Activated T-cell treated with anti-CD3 and anti-CD28 coated beads, Interleukin-2, amount 50 U/mL, for 24 hours (primary cell): ENCODE measurements around the gene SLC2A4.

Source experiments
- DNase-seq: peaks from one replicate; pipeline ENCODE4 v3.0.0-alpha.2; 2020
- H3K27ac Mint-ChIP-seq: 2 replicates; pipeline ENCODE4 v1.8.0; 2020; ENCODE audit warnings: mild to moderate bottlenecking, mixed read lengths
- H3K27me3 Mint-ChIP-seq: 2 replicates; pipeline ENCODE4 v1.8.0; 2020; ENCODE audit warnings: mixed read lengths
- H3K36me3 Mint-ChIP-seq: 2 replicates; pipeline ENCODE4 v1.8.0; 2020; ENCODE audit warnings: low read depth, mixed read lengths
- H3K4me1 Mint-ChIP-seq: 2 replicates; pipeline ENCODE4 v1.8.0; 2020; ENCODE audit warnings: low read depth, mixed read lengths
- H3K4me3 Mint-ChIP-seq: 2 replicates; pipeline ENCODE4 v1.8.0; 2020; ENCODE audit warnings: mild to moderate bottlenecking, moderate library complexity, mixed read lengths
- H3K9me3 Mint-ChIP-seq: 2 replicates; pipeline ENCODE4 v1.8.0; 2020; ENCODE audit warnings: mixed read lengths

SLC2A4 gene

GRCh38 chr17:7294614-7295153 is 13.2 kb downstream of the SLC2A4 start, which contains the start of gene YBX2:
Gene YBX2, minus strand, starts transcription at chr17:7294639. Its CDS starts 139 bp downstream, at chr17:7294500.
- H3K4me1 Mint-ChIP-seq, result peaks cover 22% of the 10 kb centered on the region
- peak within 1 kb of the TSS; percentile 63 for H3K4me3 Mint-ChIP-seq
- no peaks in the 10 kb centered on the region for H3K36me3 Mint-ChIP-seq
- H3K27ac Mint-ChIP-seq, result peak within 1 kb of the TSS; percentile 22
- no peaks in the 10 kb centered on the region for H3K9me3 Mint-ChIP-seq
- peaks cover 38% of the 10 kb centered on the region for H3K27me3 Mint-ChIP-seq
- peak; percentile 82 for DNase-seq

DNA sequence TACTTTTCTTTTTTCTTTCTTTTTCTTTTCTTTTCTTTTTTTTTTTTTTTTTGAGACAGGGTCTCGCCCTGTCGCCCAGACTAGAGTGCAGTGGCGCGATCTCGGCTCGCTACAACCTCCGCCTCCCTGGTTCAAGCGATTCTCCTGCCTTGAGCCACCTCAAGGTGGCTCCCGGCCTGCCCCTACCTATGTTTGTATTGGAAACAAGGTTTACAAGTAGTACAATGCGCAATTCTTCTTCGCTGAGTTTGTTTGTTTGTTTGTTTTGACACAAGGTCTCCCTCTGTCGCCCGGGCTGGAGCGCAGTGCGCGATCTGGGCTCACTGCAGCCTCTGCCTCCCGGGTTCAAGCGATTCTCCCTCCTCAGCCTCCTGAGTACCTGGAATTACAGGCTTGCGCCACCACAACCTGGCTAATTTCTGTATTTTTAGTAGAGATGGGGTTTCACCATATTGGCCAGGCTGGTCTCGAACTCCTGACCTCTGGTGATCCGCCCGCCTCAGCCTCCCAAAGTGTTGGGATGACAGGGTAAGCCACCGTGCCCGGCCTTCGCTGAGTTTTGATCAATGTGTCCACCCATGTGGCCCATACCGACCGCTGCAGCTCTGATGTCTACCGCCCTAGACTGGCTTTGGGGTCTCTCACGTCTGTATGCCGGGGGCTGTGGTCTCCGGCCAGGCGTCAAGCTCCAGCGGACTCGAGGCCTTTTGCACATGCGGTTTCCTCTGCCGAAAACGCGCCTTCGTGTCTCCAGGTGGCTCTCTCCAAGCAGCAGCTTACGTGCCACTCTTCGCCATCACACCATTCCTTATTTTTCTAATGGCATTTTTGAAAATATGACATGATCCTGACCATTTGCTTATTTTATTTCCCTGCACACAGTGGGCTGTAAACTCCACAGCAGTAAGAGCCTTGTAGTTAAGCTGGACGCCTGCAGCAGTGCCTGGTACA is 14.0 kb downstream of the SLC2A4 start:
- no peaks in the 10 kb centered on the region for H3K36me3 Mint-ChIP-seq
- H3K27ac Mint-ChIP-seq, result no peak overlapping the region
- peaks cover 22% of the 10 kb centered on the region for H3K4me1 Mint-ChIP-seq
- DNase-seq, result no peak
- peaks cover 38% of the 10 kb centered on the region for H3K27me3 Mint-ChIP-seq
- no peaks in the 10 kb centered on the region for H3K9me3 Mint-ChIP-seq
- peak overlapping the region; percentile 63 for H3K4me3 Mint-ChIP-seq

- H3K36me3 Mint-ChIP-seq, result no peaks in the 10 kb centered on the region
- DNase-seq, result peak; percentile 85
- H3K27me3 Mint-ChIP-seq, result peaks cover 33% of the 10 kb centered on the region
- H3K27ac Mint-ChIP-seq, result no peak overlapping the region
- peaks cover 22% of the 10 kb centered on the region for H3K4me1 Mint-ChIP-seq
- H3K4me3 Mint-ChIP-seq, result peak overlapping the region; percentile 27
- H3K9me3 Mint-ChIP-seq, result no peaks in the 10 kb centered on the region
These were observed 14.8 kb downstream of the SLC2A4 start for GRCh38 chr17:7296189-7296861.

GRCh38 chr17:7304179-7304578 is 22.7 kb downstream of the SLC2A4 start:
- H3K4me1 Mint-ChIP-seq, result peaks cover 11% of the 10 kb centered on the region
- DNase-seq, result no peak

DNA sequence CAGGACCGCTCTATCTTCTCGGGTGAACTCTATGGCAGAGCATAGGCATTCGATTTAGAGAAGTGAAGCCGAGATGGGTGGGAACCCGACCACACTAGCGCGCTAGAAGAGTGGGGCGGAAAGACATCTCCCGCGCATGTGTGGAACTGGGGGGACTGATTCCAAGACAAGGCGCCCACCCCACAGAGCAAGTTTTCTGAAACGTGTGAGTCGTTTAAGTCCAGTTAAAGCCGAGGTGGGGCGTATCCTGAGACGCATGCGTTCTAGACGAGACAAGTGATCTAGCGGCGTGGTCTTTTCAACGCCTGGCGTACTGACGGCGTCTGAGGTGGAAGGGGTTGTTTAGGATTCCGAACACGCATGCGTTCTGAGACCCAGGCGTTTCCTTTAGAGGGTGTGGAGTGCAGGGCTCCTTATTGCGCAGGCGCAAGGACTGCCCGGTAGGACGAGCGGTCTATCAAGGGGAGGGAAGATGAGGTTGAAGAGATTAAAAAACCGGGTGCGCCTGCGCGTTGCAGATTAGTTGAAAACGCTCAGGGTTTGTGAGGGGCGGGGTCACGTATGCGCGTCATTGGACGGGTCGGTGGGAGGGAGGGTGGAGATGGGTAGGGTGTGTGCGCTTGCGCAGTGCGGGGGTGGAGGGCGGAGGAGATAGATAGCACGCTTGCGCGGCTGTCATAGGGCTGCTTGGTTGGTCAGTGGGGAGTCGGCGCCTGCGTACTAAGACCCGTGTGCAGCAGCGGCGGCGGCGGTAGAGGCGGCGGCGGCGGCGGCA is 25.6 kb downstream of the SLC2A4 start, which contains the start of gene EIF5A:
Gene EIF5A (plus strand): TSS at position 718 of the 775 bp plus-strand sequence. CDS start 2,008 bp downstream, outside the sequence.
- H3K36me3 Mint-ChIP-seq, result peaks cover 43% of the 10 kb centered on the region
- no peaks in the 10 kb centered on the region for H3K9me3 Mint-ChIP-seq
- H3K4me3 Mint-ChIP-seq, result peak within 1 kb of the TSS; percentile 96
- H3K27ac Mint-ChIP-seq, result peak within 1 kb of the TSS; percentile 99
- H3K27me3 Mint-ChIP-seq, result no peaks in the 10 kb centered on the region
- peak; percentile 100 for DNase-seq
- peaks cover 38% of the 10 kb centered on the region for H3K4me1 Mint-ChIP-seq

More at GRCh38 chr17:7304179-7304578, 22.7 kb downstream of the SLC2A4 start:
- Mint-ChIP-seq H3K27me3 (no peaks in the 10 kb centered on the region), H3K27ac (no peak overlapping the region), H3K36me3 (peaks cover 14% of the 10 kb centered on the region), H3K9me3 (no peaks in the 10 kb centered on the region), H3K4me3 (no peak overlapping the region)

DNA sequence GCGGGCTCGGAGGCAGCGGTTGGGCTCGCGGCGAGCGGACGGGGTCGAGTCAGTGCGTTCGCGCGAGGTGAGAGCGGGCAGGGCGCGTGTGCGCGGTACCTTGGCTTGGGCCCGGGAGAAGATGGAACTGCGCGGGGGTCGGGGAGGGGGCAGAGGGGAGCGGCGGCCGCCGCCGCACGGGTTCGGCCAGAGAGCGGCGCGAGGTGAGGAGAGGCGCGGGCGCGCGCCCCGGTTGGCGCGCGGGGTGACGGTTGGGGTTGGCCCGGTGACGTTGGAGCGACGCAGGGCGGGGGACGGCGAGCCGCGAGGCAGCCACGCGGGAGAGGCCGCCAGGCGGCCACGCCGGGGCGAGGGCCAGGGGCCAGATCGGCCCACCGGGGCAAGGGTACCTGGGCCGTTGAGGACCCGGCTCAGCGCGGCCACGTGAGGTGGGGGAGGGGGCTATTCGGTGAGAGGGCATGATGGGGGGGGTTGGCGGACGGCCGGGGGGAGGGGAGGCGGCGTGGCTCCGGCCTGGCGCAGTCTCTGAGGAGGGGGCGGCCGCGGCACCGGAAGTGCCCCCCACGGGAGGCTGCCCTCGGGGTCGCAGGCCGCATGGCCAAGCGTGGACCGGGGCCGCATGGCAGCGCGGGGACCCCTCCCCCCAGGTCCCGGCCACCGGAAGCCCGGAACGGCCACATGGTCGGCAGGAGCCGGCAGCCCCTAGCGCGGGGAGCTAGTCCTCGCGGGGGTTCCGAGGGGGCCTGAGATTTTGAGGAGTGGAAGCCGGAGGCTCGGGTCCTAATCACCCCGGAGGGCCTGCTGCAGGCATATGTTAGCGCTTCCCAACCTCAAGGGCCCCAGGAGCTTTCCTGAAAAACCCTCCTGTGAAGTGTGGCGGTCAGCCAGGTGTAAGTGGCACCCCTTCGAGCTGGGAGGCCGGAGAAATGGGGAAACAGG is 26.4 kb downstream of the SLC2A4 start:
- Mint-ChIP-seq H3K36me3 (peaks cover 52% of the 10 kb centered on the region), H3K27me3 (no peaks in the 10 kb centered on the region), H3K4me3 (peak overlapping the region; percentile 96), H3K9me3 (no peaks in the 10 kb centered on the region), H3K4me1 (peaks cover 46% of the 10 kb centered on the region), H3K27ac (peak overlapping the region; percentile 99)
- peak; percentile 72 for DNase-seq

- peaks cover 60% of the 10 kb centered on the region for H3K36me3 Mint-ChIP-seq
- H3K9me3 Mint-ChIP-seq, result no peaks in the 10 kb centered on the region
- peaks cover 54% of the 10 kb centered on the region for H3K4me1 Mint-ChIP-seq
- H3K4me3 Mint-ChIP-seq, result peak overlapping the region; percentile 96
- H3K27me3 Mint-ChIP-seq, result no peaks in the 10 kb centered on the region
- peak overlapping the region; percentile 99 for H3K27ac Mint-ChIP-seq
- DNase-seq, result peak; percentile 87
These were observed 27.3 kb downstream of the SLC2A4 start for GRCh38 chr17:7308625-7309433.

DNA sequence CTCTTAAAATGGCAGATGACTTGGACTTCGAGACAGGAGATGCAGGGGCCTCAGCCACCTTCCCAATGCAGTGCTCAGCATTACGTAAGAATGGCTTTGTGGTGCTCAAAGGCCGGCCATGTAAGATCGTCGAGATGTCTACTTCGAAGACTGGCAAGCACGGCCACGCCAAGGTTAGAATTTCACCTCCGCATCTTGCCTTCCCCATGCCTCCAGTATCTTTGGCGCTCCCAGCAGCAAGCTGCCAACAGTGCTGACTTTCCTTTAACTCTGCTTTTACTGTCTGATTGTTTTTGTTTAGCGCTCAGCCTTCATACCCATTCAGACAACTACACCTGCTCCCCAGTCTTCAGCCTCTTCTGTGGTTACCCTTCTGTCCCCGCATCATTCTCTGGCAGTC is 28.1 kb downstream of the SLC2A4 start:
- Mint-ChIP-seq H3K36me3 (peaks cover 68% of the 10 kb centered on the region), H3K4me3 (peak overlapping the region; percentile 96), H3K9me3 (no peaks in the 10 kb centered on the region), H3K27me3 (no peaks in the 10 kb centered on the region), H3K27ac (peak overlapping the region; percentile 99), H3K4me1 (peaks cover 61% of the 10 kb centered on the region)
- DNase-seq, result no peak

GRCh38 chr17:7311110-7311705 is 29.7 kb downstream of the SLC2A4 start:
- DNase-seq, result no peak
- Mint-ChIP-seq H3K4me1 (peaks cover 68% of the 10 kb centered on the region), H3K9me3 (no peaks in the 10 kb centered on the region), H3K4me3 (peak overlapping the region; percentile 96), H3K27ac (peak overlapping the region; percentile 99), H3K27me3 (no peaks in the 10 kb centered on the region), H3K36me3 (peaks cover 82% of the 10 kb centered on the region)

- Mint-ChIP-seq H3K4me3 (peak overlapping the region; percentile 88), H3K27ac (peak overlapping the region; percentile 99), H3K27me3 (no peaks in the 10 kb centered on the region), H3K9me3 (no peaks in the 10 kb centered on the region), H3K36me3 (peaks cover 90% of the 10 kb centered on the region), H3K4me1 (peaks cover 66% of the 10 kb centered on the region)
- DNase-seq, result no peak
These were observed 31.0 kb downstream of the SLC2A4 start for GRCh38 chr17:7312432-7313087.

- Mint-ChIP-seq H3K9me3 (no peaks in the 10 kb centered on the region), H3K27ac (peak overlapping the region; percentile 99), H3K27me3 (no peaks in the 10 kb centered on the region), H3K4me3 (peak overlapping the region; percentile 88), H3K4me1 (peaks cover 66% of the 10 kb centered on the region), H3K36me3 (peaks cover 96% of the 10 kb centered on the region)
- peak; percentile 65 for DNase-seq
These were observed 31.8 kb downstream of the SLC2A4 start for GRCh38 chr17:7313088-7313889.
